ENCODE measurements around the gene EOGT. TPM values are rescaled to one million over a fixed set of nuclear protein-coding genes. Genes with fewer than 3 reads are reported as not detected.

Gene EOGT
- total RNA-seq, 6 donors from 2014 or later = 29.9 to 79.6 (median 40.9) TPM

DNA sequence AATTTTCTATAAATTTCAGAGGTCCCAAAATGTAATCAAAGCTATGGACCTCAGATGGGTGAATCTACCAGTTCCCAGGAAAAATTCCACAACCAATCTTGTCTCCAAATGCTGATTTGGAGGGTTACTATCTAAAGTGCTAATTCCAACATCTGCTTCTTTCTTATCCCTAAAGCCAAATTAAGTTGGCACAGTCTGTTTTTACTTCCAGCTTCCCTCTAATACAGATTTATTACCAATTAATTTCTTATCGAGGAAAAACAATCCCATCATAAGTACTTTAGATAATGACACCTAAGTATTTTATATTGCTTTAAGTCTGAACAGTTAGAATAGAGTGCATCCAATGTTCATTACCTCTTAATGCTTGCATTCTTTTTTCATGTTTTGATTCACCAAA is 68.3 kb downstream of the EOGT start:
- H3K4me3 ChIP-seq = no peak overlapping the region
- H3K27me3 ChIP-seq = no peaks in the 10 kb centered on the region
- DNase-seq (no peak), ATAC-seq (ENCODE audit: low FRiP score in 2 of 2) (no peak)
- H3K27ac ChIP-seq = no peak overlapping the region
- no peaks in the 10 kb centered on the region for H3K4me1 ChIP-seq
- H3K36me3 ChIP-seq = no peaks in the 10 kb centered on the region
- TF ChIP-seq EP300 (IDR thresholded peaks at IDR 0.05) (no peak), POLR2A (IDR thresholded peaks at IDR 0.05) (no peak), POLR2AphosphoS5 (IDR thresholded peaks at IDR 0.05) (no peak)
- TF ChIP-seq, protein P1, sequence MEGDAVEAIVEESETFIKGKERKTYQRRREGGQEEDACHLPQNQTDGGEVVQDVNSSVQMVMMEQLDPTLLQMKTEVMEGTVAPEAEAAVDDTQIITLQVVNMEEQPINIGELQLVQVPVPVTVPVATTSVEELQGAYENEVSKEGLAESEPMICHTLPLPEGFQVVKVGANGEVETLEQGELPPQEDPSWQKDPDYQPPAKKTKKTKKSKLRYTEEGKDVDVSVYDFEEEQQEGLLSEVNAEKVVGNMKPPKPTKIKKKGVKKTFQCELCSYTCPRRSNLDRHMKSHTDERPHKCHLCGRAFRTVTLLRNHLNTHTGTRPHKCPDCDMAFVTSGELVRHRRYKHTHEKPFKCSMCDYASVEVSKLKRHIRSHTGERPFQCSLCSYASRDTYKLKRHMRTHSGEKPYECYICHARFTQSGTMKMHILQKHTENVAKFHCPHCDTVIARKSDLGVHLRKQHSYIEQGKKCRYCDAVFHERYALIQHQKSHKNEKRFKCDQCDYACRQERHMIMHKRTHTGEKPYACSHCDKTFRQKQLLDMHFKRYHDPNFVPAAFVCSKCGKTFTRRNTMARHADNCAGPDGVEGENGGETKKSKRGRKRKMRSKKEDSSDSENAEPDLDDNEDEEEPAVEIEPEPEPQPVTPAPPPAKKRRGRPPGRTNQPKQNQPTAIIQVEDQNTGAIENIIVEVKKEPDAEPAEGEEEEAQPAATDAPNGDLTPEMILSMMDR (IDR thresholded peaks at IDR 0.05) = no peak
- no peaks in the 10 kb centered on the region for H3K9me3 ChIP-seq
- 95 to 97% methylated on average over 1 of the region's 1 CpG for WGBS, 2 donors

DNA sequence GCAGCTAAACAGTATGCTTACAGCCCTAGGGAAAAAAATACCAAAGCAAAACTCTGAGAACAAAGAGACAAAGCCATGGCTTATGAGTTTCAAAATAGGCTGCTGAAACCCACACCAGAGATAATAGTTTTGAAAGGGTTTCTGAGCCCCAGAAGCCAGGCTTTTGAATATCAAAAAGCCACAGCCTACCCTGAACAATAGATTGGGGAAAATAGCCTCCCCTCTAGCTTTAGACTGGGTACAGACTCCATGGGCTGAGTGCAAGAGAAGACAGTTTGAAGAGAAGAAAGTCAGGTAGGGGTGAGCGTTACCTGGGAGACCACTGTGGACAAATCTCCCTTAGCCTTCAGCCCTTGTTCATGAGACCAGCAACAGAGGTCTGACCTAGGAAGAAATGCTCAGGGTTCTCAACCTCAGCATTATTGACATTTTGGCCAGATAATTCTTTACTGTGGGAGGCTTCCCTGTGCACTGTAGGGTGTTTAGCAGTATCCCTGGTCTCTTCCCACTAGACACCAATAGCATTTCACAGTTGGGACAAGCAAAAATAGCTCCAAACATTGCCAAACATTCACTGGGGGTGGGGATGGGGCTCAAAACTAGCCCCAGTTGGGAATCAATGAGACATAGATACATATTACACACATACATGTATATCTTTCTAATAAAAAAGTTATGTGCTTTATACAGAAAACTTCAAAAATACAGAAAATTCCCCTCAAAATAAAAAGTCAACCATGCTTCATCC is 69.6 kb downstream of the EOGT start:
- WGBS, 2 donors = 75 to 94% methylated on average over 1 of the region's 1 CpG

DNA sequence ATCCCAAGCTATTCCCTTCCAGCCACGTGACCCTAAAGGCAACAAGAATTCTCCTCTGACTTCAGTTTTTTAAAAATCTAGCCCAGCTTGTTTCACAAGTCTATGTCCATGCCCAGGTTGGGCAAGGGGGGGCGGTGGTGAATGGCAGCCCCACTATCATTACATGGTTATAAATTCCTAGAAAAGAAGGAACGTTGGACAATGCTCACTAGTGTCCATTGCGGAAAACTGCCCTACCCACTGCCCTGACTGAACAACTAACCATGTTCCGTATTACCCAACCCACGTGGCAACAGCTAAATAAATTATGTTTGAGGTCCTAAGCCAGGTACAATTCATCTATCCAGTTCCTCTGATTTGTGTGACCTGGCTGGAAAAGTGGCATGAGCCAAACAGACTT is 72.4 kb downstream of the EOGT start:
- WGBS, 2 donors = 72 to 82% methylated on average over 6 of the region's 6 CpGs
- TF ChIP-seq POLR2A (IDR thresholded peaks at IDR 0.05) = no peak
- TF ChIP-seq POLR2AphosphoS5 (IDR thresholded peaks at IDR 0.05) = no peak
- TF ChIP-seq EP300 (IDR thresholded peaks at IDR 0.05) = no peak
- TF ChIP-seq, protein P1 (IDR thresholded peaks at IDR 0.05) = no peak
- no peaks in the 10 kb centered on the region for H3K4me1 ChIP-seq
- no peaks in the 10 kb centered on the region for H3K27me3 ChIP-seq
- no peak for ATAC-seq (ENCODE audit: low FRiP score in 2 of 2)
- H3K9me3 ChIP-seq = no peaks in the 10 kb centered on the region
- DNase-seq = no peak
- H3K36me3 ChIP-seq = no peaks in the 10 kb centered on the region
- H3K4me3 ChIP-seq = no peak overlapping the region
- no peak overlapping the region for H3K27ac ChIP-seq

More for the DNA sequence above, 69.6 kb downstream of the EOGT start:
- H3K4me1 ChIP-seq = no peaks in the 10 kb centered on the region
- no peaks in the 10 kb centered on the region for H3K27me3 ChIP-seq
- ATAC-seq (ENCODE audit: low FRiP score in 2 of 2) (no peak), DNase-seq (no peak)
- H3K27ac ChIP-seq = no peak overlapping the region
- TF ChIP-seq EP300 (IDR thresholded peaks at IDR 0.05) (no peak), POLR2AphosphoS5 (IDR thresholded peaks at IDR 0.05) (no peak), POLR2A (IDR thresholded peaks at IDR 0.05) (no peak)
- TF ChIP-seq, protein P1 (IDR thresholded peaks at IDR 0.05) = no peak
- H3K36me3 ChIP-seq = no peaks in the 10 kb centered on the region
- no peaks in the 10 kb centered on the region for H3K9me3 ChIP-seq
- H3K4me3 ChIP-seq = no peak overlapping the region

DNA sequence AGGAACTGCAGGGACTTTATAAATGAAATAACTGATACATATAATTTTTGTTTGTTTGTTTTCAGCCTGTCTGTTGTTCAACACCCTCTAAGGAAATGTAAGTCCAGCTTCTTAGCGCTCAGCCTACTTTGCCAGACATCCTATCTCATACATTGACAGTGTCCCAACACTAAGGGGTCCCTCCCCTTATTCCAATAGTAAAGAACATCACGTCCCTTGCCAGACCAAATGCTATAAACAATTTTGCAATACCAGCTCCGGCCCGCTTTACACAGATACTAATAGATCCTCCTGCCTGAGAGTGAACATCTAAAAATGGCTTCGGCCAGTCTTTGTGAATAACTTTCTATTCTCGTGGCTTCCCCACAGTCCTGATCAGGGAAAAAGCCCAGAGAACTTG is 76.6 kb downstream of the EOGT start:
- DNase-seq (no peak), ATAC-seq (ENCODE audit: low FRiP score in 2 of 2) (no peak)
- Histone ChIP-seq H3K4me3 (no peak overlapping the region), H3K27ac (no peak overlapping the region), H3K36me3 (no peaks in the 10 kb centered on the region), H3K4me1 (peaks cover 6 to 11% (median 9%) of the 10 kb centered on the region in 4 donors), H3K9me3 (no peaks in the 10 kb centered on the region), H3K27me3 (peaks cover 0 to 12% (median 7%) of the 10 kb centered on the region in 4 donors)
- no peak for TF ChIP-seq EP300 (IDR thresholded peaks at IDR 0.05)
- TF ChIP-seq, protein P1 (IDR thresholded peaks at IDR 0.05) = no peak
- no peak for TF ChIP-seq POLR2A (IDR thresholded peaks at IDR 0.05)
- TF ChIP-seq POLR2AphosphoS5 (IDR thresholded peaks at IDR 0.05) = no peak
- WGBS, 2 donors = 58 to 62% methylated on average over 6 of the region's 6 CpGs

DNA sequence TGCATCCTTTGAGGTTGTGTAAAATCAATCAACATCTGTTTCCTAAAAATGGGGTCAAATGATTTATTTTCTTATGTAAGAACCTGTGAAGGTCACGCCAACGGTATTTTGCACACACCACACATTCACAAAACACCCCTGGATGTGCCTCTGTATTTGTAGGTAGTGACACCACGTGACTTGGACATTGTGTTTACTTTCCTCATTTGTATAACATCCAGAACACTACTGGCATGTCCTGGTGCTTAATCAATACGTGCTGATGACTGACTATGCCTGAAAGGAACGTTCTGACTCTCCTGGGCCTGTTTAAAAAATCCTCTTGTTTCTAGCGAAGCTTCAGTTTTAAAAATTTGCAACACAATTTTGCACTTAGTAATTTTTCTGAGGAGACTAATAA is 77.7 kb downstream of the EOGT start:
- H3K36me3 ChIP-seq = no peaks in the 10 kb centered on the region
- H3K27me3 ChIP-seq = peaks cover 0 to 23% (median 12%) of the 10 kb centered on the region in 4 donors
- no peak for DNase-seq
- no peak for ATAC-seq (ENCODE audit: low FRiP score in 2 of 2)
- peaks cover 8 to 21% (median 12%) of the 10 kb centered on the region in 4 donors for H3K4me1 ChIP-seq
- H3K27ac ChIP-seq = no peak overlapping the region
- no peak overlapping the region for H3K4me3 ChIP-seq
- 68 to 70% methylated on average over 6 of the region's 6 CpGs for WGBS, 2 donors
- TF ChIP-seq EP300 (IDR thresholded peaks at IDR 0.05) (no peak), POLR2AphosphoS5 (IDR thresholded peaks at IDR 0.05) (no peak), POLR2A (IDR thresholded peaks at IDR 0.05) (no peak)
- TF ChIP-seq, protein P1 (IDR thresholded peaks at IDR 0.05) = no peak
- H3K9me3 ChIP-seq = no peaks in the 10 kb centered on the region
